HG03039 (cell line): Measurements from ENCODE around the gene LUC7L2.
"Not testable (repeated sequence)": the region's sequence is repeated elsewhere in the genome, so short reads cannot be mapped to it uniquely, and the experiment has no call there.

Experiments used
- ATAC-seq: cut with Tn5 transposase; IDR thresholded peaks from one replicate; pipeline ENCODE4 v1.9.1; 2021; ENCODE audit warnings: mild to moderate bottlenecking, moderate library complexity; ENCODE audit not compliant: unreplicated experiment

LUC7L2 gene, protein sequence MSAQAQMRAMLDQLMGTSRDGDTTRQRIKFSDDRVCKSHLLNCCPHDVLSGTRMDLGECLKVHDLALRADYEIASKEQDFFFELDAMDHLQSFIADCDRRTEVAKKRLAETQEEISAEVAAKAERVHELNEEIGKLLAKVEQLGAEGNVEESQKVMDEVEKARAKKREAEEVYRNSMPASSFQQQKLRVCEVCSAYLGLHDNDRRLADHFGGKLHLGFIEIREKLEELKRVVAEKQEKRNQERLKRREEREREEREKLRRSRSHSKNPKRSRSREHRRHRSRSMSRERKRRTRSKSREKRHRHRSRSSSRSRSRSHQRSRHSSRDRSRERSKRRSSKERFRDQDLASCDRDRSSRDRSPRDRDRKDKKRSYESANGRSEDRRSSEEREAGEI

DNA sequence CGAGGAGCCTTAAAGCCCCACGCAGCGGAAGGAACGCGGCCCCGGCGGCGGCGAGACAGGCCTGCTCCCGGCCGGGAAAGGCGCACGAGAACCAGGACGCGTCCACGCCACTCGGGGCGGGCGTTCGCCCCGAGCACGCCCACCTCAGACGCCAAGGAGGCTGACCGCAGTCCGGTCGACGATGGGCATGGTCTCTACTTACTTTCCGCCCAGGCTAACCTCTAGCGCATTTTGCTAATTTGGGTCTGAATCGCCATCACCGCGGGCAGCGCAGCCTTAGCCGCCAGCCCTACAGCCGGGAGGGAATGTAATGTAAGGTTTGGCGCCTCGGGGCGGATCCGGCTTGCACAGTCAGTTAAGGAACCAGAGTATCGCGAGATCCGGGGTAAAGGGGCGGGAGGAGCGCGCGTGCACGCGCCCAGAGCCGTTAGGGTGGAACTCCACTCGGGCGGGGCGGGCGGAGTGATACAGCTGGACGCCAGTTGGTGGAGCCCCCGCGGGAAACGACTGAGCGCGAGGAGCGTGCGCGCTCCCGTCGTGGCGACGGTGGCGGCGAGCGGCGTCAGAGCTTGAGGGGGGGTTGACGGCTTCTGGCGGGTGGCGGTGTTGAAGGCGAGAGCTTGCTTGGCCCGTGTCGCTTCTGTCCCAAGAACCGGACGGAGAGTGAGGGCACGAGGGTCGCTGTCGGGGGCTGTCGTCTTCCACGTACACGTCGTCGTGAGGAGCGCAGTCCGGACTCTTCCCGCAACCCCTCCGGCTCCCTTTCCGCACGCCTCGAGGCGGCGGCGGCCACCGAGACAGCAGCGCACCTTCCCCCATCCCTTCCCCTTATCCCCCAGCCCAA lies at the start of gene LUC7L2:
Gene LUC7L2, plus strand, starts transcription at position 529 of the 844 bp plus-strand sequence. CDS start 368 bp downstream, outside the sequence.
- peak; percentile 74 for ATAC-seq

DNA sequence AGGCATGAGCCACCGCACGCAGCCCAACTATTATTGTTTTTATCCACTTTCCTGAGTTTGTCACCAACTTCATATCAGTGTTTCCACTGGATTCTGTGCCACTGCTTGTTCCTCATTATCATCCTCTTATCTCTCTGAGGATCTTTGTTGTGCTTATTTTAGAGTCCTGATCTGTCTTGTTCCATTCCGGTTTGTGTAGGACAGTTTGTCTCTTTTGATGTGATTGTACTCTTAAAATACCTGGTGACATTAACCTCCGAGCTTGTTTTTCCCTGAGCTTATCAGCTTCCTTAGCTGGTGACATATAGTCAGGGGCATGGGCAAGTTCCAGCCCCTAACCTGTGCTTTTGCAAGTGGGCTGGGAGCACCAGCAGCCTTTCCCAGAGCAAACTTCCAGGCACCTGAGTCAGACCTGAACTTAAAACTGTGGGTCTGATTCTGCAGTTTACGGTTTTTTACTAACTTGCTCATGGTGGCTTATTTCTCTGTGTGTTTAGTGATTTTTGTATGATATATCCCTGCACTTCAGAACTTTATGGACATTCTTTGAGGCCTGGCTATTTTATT lies 41.7 kb upstream of the LUC7L2 start:
- no peak for ATAC-seq

DNA sequence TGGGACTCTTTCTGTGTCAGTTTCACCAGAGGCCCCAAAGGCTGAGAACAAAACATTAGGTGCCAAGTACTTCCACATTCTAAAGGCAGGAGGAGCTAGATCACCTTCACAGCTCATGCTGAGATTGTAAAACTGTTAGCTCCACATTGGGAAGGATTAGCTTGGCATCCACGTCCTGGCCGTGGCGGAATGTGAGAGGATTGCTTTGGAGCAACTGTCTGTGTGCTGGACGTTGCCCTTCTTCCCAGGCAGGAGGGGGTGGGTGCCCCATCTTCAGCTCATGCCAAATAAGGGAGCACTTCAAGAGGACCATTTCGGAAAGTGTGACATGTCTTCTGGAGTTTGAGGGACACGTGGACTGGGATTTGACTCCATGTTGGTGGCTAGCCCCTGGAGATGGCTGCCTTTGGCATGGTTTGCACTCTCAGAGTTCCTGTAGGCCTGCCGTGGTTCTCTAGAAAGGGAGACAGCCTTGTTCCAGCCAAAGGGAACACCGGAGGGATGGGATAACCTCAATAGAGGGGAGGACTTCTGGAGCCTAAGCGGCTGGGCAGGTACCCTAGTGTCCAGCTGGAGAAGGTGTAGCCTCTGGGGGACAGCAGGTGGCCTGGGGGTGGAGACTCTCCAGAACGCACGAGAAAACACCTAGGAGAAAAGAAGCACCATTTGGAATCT lies 38.5 kb upstream of the LUC7L2 start:
- ATAC-seq: no peak

DNA sequence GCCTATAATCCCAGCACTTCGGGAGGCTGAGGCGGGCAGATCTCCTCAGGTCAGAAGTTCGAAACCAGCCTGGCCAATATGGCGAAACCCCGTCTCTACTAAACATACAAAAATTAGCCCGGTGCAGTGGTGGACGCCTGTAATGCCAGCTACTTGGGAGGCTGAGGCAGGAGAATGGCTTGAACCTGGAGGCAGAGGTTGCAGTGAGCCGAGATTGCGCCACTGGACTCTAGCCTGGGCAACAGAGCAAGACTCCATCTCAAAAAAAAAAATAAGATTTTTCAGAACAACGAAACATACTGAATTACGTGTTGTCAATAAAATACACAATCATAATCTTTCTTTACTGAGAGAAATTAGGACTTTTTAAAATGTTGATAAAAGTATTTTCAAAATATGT lies 35.0 kb upstream of the LUC7L2 start:
- not testable (repeated sequence) for ATAC-seq

DNA sequence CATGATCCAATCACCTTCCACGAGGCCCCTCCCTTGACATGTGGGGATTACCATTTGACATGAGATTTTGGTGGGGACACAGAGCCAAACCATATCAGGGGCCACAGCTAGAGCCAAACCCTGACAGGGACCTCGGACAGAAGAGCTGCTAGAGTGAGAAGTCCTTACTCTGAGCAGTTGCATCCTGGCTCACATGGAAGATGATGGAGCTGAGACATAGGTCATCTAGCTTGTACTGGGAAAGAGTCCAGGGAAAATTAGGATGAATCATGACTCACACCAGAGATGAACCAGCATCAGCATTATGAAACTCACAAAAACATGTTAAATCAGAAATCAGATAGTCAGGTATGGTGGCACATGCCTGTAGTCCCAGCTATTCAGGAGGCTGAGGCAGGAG lies 31.3 kb upstream of the LUC7L2 start:
- no peak for ATAC-seq

DNA sequence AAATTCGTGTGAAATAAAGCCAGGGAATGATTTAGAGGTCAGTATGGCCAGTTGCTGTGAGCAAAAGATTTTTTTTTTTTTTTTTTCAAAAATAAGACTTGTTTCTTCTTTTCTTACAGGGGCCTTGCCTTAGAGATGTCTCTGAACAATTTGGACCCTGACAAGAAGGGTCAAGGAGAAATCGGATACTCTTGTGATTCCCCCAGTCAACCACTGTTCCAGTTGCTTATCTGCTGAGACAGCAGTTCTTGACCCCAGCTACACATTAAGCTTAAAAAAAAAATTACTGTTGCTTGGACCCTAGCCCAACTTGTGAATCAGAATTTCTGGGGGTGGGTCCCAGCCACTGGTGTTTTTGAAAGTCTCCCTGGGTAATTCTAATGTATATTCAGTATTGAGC lies 30.6 kb upstream of the LUC7L2 start:
- no peak for ATAC-seq

DNA sequence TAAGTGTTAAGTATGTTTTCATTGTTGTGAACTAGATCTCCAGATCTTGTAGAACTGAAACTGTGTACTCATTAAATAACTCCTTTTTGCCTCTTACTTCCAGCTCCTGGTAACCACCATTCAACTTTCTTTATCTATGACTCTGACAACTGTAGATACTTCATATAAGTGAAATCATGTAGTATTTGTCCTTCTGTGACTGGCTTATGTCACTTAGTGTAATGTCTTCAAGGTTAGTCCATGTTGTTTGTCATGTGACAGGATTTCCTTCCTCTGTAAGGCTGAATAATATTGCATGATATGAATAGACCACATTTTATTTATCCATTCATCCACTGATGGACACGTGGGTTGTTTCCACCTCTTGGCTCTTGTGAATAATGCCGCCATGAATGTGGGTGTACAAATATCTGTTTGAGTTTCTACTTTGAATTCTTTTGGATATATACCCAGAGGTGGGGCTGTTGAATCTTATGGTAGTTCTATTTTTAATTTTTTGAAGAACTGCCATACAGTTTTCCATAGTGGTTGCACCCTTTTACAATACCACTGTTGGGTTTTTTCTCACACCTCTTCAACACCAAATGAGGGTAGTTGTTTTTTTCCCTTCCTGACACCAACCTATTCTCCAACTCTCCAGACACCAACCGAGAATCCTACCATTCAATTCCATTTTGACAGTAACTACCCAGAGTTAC lies 29.2 kb upstream of the LUC7L2 start:
- no peak for ATAC-seq

DNA sequence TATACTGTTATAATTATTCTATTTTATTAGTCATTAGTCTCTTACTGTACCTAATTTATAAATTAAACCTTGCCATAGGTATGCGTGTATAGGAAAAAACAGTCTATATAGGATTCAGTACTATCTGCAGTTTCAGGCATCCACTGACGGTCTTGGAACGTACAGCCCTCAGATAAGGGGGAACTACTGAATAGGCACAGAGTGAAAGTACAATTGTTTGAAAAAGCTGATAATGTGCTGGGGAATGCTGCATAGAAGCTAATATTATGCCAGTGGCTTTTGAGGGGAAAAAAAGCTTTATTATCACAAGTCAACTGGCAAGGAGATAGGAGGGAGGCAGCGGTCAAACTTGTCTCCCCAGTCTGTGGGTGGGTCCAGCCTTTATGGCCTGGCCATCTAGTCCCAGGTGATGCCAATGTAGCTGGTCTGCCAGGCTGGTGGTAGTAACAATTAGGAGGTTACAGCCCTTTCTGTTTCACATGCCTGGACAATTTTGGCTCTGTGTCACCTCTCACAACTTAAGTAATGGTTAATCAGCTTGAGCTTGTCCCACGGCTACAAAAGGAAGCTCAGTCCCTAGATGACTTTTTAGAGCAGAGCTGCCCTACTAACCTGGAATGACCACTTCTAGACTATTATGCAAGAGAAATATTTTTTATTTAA lies 26.9 kb upstream of the LUC7L2 start:
- no peak for ATAC-seq

DNA sequence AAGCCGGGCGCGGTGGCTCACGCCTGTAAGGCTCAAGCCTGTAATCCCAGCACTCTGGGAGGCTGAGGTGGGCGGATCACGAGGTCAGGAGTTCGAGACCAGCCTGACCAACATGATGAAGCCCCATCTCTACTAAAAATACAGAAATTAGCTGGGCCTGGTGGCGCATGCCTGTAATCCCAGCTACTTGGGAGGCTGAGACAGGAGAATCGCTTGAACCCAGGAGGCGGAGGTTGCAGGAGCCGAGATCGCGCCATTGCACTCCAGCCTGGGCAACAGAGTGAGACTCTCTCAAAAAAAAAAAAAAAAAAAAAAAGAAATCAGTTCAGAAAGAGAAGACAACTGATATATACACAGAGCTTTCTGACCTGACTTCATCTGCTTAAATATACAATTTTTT lies 26.3 kb upstream of the LUC7L2 start:
- ATAC-seq: not testable (repeated sequence)

DNA sequence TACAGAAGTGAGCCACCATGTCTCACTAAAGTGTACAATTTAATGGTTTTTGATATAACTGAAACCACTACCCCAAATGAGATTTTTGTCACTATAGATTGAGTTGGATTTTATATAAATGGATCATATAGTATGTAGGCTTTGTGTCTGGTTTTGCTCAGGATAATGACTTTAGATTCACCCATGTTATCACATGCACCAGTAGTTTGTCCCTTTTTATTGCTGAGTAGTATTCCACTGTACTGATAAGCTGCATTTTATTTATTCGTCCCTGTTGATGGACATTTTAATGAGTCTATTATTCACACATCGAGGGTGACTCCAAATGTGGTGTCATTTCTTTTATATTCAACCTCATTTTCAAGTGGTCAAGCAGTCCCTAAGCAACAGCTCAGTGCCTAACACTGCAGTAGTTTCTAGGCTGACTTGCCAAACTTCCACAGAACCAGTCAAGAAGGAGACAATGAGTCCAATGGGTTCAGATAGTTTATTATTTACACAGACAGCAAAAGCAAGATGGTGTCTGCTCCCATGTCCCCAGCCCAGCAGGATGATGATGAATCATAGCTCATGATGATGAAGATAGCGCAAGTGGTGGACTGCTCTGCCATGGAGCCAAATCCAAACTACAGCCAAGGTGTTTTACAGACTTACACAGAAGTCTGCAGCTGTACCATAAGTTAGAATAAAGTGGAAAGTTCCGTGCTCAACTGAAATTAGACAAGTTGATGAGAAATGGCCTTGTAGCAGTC lies 25.1 kb upstream of the LUC7L2 start:
- no peak for ATAC-seq

DNA sequence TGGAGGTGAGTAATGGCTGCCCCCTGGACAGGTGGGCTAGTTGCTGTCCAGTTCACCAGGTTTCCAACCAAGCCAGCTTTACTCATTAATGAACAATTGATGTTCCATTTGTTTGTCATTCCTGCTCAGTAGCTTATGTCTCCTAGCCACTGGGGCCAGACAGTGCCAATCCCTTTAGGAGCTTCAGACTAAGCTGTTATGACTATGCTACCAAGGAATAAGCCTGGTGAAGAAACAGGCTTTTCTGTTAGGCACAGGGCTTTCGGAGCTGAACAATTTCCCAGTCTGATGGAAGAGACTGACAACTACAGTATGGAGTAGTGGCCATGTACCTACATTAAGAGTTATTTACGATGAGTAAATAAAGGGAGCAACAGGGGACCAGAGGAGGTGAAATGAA lies 20.7 kb upstream of the LUC7L2 start:
- ATAC-seq: no peak

DNA sequence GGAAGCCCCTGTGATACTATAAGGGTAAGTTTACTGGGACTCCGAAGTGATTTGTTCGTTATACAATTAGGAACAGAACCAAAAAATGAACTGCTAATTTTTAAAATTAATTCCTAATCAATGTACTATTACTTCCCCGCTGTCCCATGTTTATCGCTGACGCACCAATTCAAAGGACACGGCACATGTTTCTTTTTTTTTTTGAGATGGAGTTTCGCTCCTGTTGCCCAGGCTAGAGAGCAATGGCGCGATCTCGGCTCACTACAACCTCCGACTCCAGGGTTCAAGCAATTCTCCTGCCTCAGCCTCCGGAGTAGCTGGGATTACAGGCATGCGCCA lies 20.0 kb upstream of the LUC7L2 start:
- no peak for ATAC-seq

DNA sequence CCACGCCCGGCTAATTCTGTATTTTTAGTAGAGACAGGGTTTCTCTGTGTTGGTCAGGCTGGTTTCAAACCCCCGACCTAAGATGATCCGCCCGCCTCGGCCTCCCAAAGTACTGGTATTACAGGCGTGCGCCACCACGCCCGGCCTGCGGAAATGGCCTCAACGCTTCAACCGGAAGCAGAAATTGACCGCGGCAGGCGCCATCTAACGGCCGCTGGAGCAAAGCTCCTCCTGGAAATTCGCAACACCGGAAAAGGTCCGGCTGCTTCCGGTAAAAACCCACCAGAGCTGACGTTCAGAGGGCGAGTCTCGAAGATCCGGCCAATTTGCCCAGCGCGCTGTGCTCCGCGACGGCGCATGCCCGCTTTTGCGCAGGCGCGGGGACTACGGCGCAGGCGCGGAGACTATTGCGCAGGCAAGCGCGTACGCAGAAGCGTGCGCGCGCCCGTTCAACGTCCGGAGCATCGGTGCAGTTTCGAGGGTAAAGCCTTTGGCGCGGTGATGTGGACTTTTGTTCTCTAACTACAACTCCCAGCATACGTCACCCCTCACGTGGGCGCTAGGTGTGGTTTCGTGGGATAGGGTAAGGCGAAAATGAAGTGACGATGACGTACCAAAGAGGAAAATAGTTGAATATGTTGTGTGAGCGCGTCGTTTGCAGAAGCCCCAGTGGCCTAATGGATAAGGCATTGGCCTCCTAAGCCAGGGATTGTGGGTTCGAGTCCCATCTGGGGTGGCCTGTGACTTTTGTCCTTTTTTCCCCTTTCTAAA lies 19.5 kb upstream of the LUC7L2 start:
- peak; percentile 80 for ATAC-seq

DNA sequence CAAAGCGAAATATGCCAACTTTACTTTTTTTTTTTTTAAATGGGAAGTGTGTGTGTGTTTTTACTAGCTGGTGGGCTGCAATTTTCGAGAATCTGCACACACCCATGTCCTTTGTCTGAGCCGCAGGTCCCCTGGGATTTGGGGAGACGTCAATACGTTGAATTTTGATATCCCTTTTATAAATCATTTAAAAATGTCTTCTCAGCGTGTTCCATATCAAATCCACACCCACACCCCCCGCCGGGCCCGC lies 19.0 kb upstream of the LUC7L2 start:
- ATAC-seq: no peak

DNA sequence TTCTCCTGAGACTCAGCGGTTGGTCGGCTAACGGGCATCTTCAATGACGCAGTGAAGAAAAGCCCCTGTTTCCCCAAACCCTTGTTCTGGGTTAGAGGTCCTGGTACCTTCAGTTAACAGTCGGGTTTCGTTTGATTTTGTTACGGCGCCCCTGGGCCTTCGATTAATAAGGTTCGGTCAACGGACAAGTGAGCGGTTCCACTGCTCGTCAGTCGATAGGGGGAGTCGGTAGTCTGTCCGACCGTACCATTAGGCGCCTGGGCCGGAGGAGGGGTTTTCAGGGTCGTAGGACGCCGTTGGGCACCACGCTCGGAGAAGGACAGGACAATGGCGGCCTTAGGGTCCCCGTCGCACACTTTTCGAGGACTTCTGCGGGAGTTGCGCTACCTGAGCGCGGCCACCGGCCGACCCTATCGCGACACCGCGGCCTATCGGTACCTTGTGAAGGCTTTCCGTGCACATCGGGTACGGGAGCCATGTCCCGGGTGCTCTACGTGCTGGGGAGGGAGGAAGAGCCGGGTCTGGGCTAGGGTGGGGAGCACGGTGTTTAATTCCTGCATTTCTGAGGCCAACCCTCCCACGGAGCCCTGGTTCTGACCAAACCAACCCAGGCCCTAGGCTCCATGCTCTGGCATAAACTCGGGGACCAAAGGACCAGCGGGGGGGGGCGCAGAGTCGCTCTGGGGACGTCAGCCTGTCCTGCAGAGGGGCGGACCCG lies 18.5 kb upstream of the LUC7L2 start, which contains the start of gene FMC1:
Gene FMC1, plus strand, starts transcription at position 280 of the 718 bp plus-strand sequence. Its CDS starts 48 bp downstream, at position 328.
- peak; percentile 42 for ATAC-seq

DNA sequence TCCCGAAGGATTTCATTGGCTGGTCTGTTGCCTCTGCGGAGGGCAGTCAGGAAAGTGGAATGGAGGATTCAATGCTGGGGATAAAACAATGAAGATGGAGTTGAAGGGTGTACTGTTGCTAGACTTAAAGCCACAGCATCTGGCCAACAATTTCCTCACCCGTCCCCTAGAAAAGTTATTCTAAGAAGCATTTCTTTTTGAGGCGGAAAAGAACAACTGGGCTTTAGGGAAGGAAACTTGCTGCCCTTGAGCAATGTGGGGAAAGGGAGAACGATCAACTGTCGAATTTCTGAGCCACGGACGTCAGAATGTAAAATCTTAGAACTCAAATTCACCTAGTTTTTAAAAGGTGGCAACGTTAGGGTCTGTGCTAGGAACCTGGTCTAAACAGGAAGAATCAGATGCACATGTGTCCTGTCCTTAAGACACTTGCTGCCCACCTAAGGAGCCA lies 17.9 kb upstream of the LUC7L2 start:
- ATAC-seq: no peak

DNA sequence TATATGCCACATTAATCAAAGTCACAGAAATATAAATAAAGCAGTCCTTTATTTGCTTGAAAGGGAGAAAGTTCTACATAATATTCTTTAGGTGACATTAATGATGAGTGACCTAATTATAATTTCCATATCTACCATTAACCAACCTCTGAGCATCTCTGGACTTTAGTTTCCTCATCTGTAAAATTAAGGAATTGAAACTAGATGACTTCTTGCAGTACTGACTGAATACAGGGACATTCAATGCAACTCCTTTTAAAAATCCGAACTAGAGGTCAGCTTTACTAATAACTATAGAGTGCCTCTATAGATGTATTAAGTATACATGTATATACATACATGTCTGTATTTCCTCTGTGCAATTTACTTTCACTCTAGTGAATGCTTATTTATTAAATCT lies 14.7 kb upstream of the LUC7L2 start:
- ATAC-seq: no peak

DNA sequence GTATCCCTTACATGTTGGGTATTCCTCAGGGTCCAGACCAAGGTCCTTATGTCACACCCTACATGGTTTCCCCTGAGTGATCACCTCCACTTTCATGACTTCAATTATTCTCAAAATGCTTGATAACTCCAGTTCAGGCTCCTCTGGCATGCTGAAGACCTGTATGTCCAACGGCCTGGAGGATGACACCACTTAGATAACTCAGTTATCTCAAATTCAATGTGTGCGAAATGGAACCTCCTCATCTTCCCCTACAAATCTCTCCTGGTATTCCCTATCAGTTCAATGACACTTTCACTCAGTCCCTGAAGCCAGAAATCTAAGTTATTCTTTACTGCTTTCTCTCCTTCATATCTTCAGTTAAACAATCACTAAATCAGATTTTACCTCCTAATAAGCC lies 8.7 kb upstream of the LUC7L2 start:
- ATAC-seq: no peak
